Heart left ventricle (tissue), 16 donors: ENCODE results near the gene FOCAD. TPM values are rescaled to one million over a fixed set of nuclear protein-coding genes. Genes with fewer than 3 reads are reported as not detected.

Source experiments
- ATAC-seq, 4 donors: fragments of 200-7000 bp; cut with Tn5 transposase; one replicate each; pipeline ENCODE4 v1.9.1; 2020 to 2022; ENCODE audit warnings: moderate library complexity in 4 of 4, mild to moderate bottlenecking in 3 of 4, moderate number of reproducible peaks in 1 of 4
- DNase-seq, 5 donors: peaks; one replicate each; pipeline ENCODE4 v3.0.0-alpha.2; 2020
- H3K27ac ChIP-seq, 12 donors: fragments of 200-600 bp; sonication (generic) in 4 of 12; one replicate each; pipeline versions ENCODE4 v1.5.0 to v1.8.0; 2016 to 2022; ENCODE audit warnings: mild to moderate bottlenecking in 2 of 12
- H3K27me3 ChIP-seq, 9 donors: fragments of 200-600 bp; sonication (generic) in 2 of 9; one replicate each; pipeline versions ENCODE4 v1.5.1 to v1.8.0; 2016 to 2022; ENCODE audit warnings: mild to moderate bottlenecking in 3 of 9
- H3K36me3 ChIP-seq, 9 donors: fragments of 200-600 bp; sonication (generic) in 2 of 9; one replicate each; pipeline versions ENCODE4 v1.5.0 to v1.8.0; 2018 to 2022; ENCODE audit warnings: mild to moderate bottlenecking in 2 of 9
- H3K4me1 ChIP-seq, 12 donors: fragments of 200-600 bp; sonication (generic) in 4 of 12; one replicate each; pipeline versions ENCODE4 v1.5.0 to v1.8.0; 2016 to 2022; ENCODE audit warnings: mild to moderate bottlenecking in 3 of 12
- H3K4me3 ChIP-seq, 12 donors: fragments of 200-600 bp; sonication (generic) in 4 of 12; one replicate each; pipeline versions ENCODE4 v1.5.0 to v1.8.0; 2017 to 2022; ENCODE audit warnings: mild to moderate bottlenecking in 9 of 12, moderate library complexity in 4 of 12
- H3K9me3 ChIP-seq, 12 donors: fragments of 200-600 bp; sonication (generic) in 4 of 12; one replicate each; pipeline versions ENCODE4 v1.5.0 to v1.8.0; 2016 to 2022; ENCODE audit warnings: mild to moderate bottlenecking in 1 of 12
- CTCF ChIP-seq, 12 donors: fragments of 200-600 bp; sonication (generic) in 4 of 12; IDR thresholded peaks; one replicate each; pipeline versions ENCODE4 v1.5.0 to v1.8.0; 2018 to 2022; ENCODE audit warnings: antibody characterized with exemption in 12 of 12, mild to moderate bottlenecking in 5 of 12
- POLR2A ChIP-seq, 2 donors: fragments of 450-650 bp; IDR thresholded peaks; one replicate each; pipeline ENCODE4 v1.6.1; 2017; ENCODE audit warnings: antibody characterized with exemption in 2 of 2, mild to moderate bottlenecking in 2 of 2, moderate library complexity in 2 of 2
- WGBS, 4 donors: extraction: QIAGEN DNeasy Blood & Tissue Kit in 2 of 4; methylation state at CpG; one replicate each; pipeline versions ENCODE4 v1.1.5 to v1.1.7; 2013 to 2018; 5-methylcytosine and 5-hydroxymethylcytosine counted together
- intact Hi-C, 10 donors: fragments of 100-400 bp; cut with DNase I; formaldehyde crosslinking; loops; one replicate each; pipeline versions ENCODE4 v1.11.1 to v1.14.2; 2022
- long read RNA-seq, 3 donors: library from polyadenylated mRNA; unstranded; transcript quantifications; one replicate each; pipeline ENCODE4 v2.0.0, GENCODE V29; 2020 to 2021
- polyA plus RNA-seq, 2 donors: library from polyadenylated mRNA; stranded (reverse); fragments of 200-250 nt; gene quantifications; one replicate each; pipeline ENCODE4 v1.2.3, GENCODE V29; 2013
- total RNA-seq, 9 donors: library from RNA; depleted of rRNA in 2 of 9; stranded (reverse); fragments of >200 nt in 2 of 9; fragmentation: NEBNext Ultra II Directional in 3 of 9; extraction: Animal tissue kit (Norgen Biotek cat#: 25700) in 3 of 9; gene quantifications; one replicate each; pipeline versions ENCODE4 v1.1.0 to v1.2.4, GENCODE V29; 2016 to 2023
- donor health status: ischemic (EF 13 %, LVEDD 7.1; RV severe dilation, severe dysfunction).
- donor health status: healthy with polysubstance abuse.
- donor health status: DM: no; HTN: yes; CAD: no.
- donor health status: DM: no; HTN: no; CAD: no.
- donor health status: ischemic (EF 25% LVEDD 6.9; RV normal size, moderate dysfunction).
- donor health status: ischemic (EF 25% LVEDD 5.7; RV mildly dilated, moderate dysfunction).
- donor health status: healthy.
- donor health status: DM: yes; HTN: yes; CAD: no.
- donor health status: ischemic (EF 35%, LVEDD 5.7; RV mildly dilated, moderate dysfunction).
- donor health status: nonischemic (EF 11% LVEDD 7.7; RV severe dilation, severe dysfunction).
- donor health status: DM: yes; HTN: yes; CAD: no.
- donor health status: PGD.
- donor health status: ischemic (EF 29% LVEDD 5.4; RV normal size, mild dysfunction).
- donor health status: nonischemic (EF 23%, LVEDD 6.1; RV moderate dilation, normal function).

FOCAD gene
- 10 to 100 TPM; 25.1 to 39.5 (median 32.6) TPM for total RNA-seq
- 10 to 100 TPM in 1 of 2 donors, 1 to 10 TPM in 1; 8.6 to 15.3 TPM for polyA plus RNA-seq
- long read RNA-seq, donor 1, full-length matches to known transcripts, result 2 of 111 reads
- long read RNA-seq, donor 1, partial matches to known transcripts, result 91 of 111 reads
- long read RNA-seq, donor 1, other reads (novel, unspliced or antisense), result 18 of 111 reads
- long read RNA-seq, donor 2, full-length matches to known transcripts, result 3 of 304 reads
- long read RNA-seq, donor 2, partial matches to known transcripts, result 264 of 304 reads
- long read RNA-seq, donor 2, other reads (novel, unspliced or antisense), result 37 of 304 reads
- long read RNA-seq, donor 3, full-length matches to known transcripts, result 3 of 142 reads
- long read RNA-seq, donor 3, partial matches to known transcripts, result 120 of 142 reads
- long read RNA-seq, donor 3, other reads (novel, unspliced or antisense), result 19 of 142 reads

GRCh38 chr9:20684035-20684874 lies at the start of gene FOCAD:
Gene FOCAD, plus strand, starts transcription at chr9:20684259. Its CDS starts 31,095 bp downstream, at chr9:20715354.
- ATAC-seq, result peak; percentile 98 to 100 (median 99)

GRCh38 chr9:20634895-20635294 lies 49.2 kb upstream of the FOCAD start:
- intact Hi-C loops, result no loop called here
- Histone ChIP-seq H3K27me3 (no peaks in the 10 kb centered on the region), H3K4me1 (no peaks in the 10 kb centered on the region), H3K36me3 (no peaks in the 10 kb centered on the region), H3K9me3 (no peaks in the 10 kb centered on the region), H3K27ac (no peak overlapping the region), H3K4me3 (no peak overlapping the region)
- no peak for TF ChIP-seq POLR2A (IDR thresholded peaks at IDR 0.05)
- TF ChIP-seq CTCF (IDR thresholded peaks at IDR 0.05), result no peak
- DNase-seq (no peak), ATAC-seq (no peak)
- WGBS, 4 donors, result 78 to 84% (median 80%) methylated on average over 4 of the region's 4 CpGs

More at GRCh38 chr9:20684035-20684874, at the start of gene FOCAD:
- no peaks in the 10 kb centered on the region for H3K27me3 ChIP-seq
- intact Hi-C loops, result loop anchor here in 7 of 10 donors (2.0 to 10.0 kb wide), 6 partner anchors 57 to 329 kb away; partner anchors contain the start of gene MLLT3 (in 5 of the 7)
- 0% methylated on average over 32 to 78 of the region's 78 CpGs for WGBS, 4 donors
- no peaks in the 10 kb centered on the region for H3K36me3 ChIP-seq
- DNase-seq, result peak; percentile 96 to 98 (median 97)
- H3K27ac ChIP-seq, result peak within 1 kb of the TSS; percentile 87 to 97 (median 94)
- H3K4me3 ChIP-seq, result peak within 1 kb of the TSS; percentile 80 to 95 (median 88)
- peak in 3 of 12 donors; percentile 4 to 9 (median 5) for TF ChIP-seq CTCF (IDR thresholded peaks at IDR 0.05)
- peak; percentile 92 to 99 for TF ChIP-seq POLR2A (IDR thresholded peaks at IDR 0.05)
- peaks cover 0 to 38% (median 22%) of the 10 kb centered on the region in 12 donors for H3K4me1 ChIP-seq
- no peaks in the 10 kb centered on the region for H3K9me3 ChIP-seq

GRCh38 chr9:20636888-20637440 lies 47.1 kb upstream of the FOCAD start:
- TF ChIP-seq POLR2A (IDR thresholded peaks at IDR 0.05) (no peak), CTCF (IDR thresholded peaks at IDR 0.05) (no peak)
- no peaks in the 10 kb centered on the region for H3K36me3 ChIP-seq
- DNase-seq, result no peak
- no peaks in the 10 kb centered on the region for H3K9me3 ChIP-seq
- H3K27me3 ChIP-seq, result no peaks in the 10 kb centered on the region
- H3K4me3 ChIP-seq, result no peak overlapping the region
- no peak overlapping the region for H3K27ac ChIP-seq
- no peaks in the 10 kb centered on the region for H3K4me1 ChIP-seq
- intact Hi-C loops, result no loop called here
- ATAC-seq, result no peak
- WGBS, 4 donors, result 72 to 84% (median 81%) methylated on average over 3 of the region's 3 CpGs
